GM19455 (cell line): ENCODE results near the gene TSSK3.

Experiments used
- ATAC-seq: cut with Tn5 transposase; IDR thresholded peaks from one replicate; pipeline ENCODE4 v1.9.1; 2021; ENCODE audit not compliant: unreplicated experiment

TSSK3 gene

GRCh38 chr1:32361674-32362473, 465 bp upstream of the TSSK3 start:
- no peak for ATAC-seq

GRCh38 chr1:32363713-32364112, 1.4 kb downstream of the TSSK3 start:
- ATAC-seq = no peak

- ATAC-seq = no peak
Observed at GRCh38 chr1:32364836-32365235, 2.5 kb downstream of the TSSK3 start.

- ATAC-seq = no peak
Observed at GRCh38 chr1:32365445-32365844, 3.1 kb downstream of the TSSK3 start.

- no peak for ATAC-seq
Observed at GRCh38 chr1:32367912-32368635, 5.7 kb downstream of the TSSK3 start.

GRCh38 chr1:32372149-32372756, 9.9 kb downstream of the TSSK3 start:
- no peak for ATAC-seq

GRCh38 chr1:32373996-32374592, 11.8 kb downstream of the TSSK3 start:
- no peak for ATAC-seq

- no peak for ATAC-seq
Observed at GRCh38 chr1:32376199-32376598, 13.9 kb downstream of the TSSK3 start.

GRCh38 chr1:32377541-32378220, 15.3 kb downstream of the TSSK3 start:
- ATAC-seq = no peak

- ATAC-seq = no peak
Observed at GRCh38 chr1:32380057-32380456, 17.7 kb downstream of the TSSK3 start.

GRCh38 chr1:32386676-32387392, 24.5 kb downstream of the TSSK3 start:
- ATAC-seq = no peak

GRCh38 chr1:32388641-32389040, 26.3 kb downstream of the TSSK3 start:
- ATAC-seq = no peak

GRCh38 chr1:32390904-32391870, 28.8 kb downstream of the TSSK3 start:
- ATAC-seq = no peak

GRCh38 chr1:32392325-32392724, 30.0 kb downstream of the TSSK3 start:
- no peak for ATAC-seq

GRCh38 chr1:32393136-32393535, 30.8 kb downstream of the TSSK3 start:
- ATAC-seq = no peak

GRCh38 chr1:32393832-32394140, 31.4 kb downstream of the TSSK3 start:
- peak; percentile 20 for ATAC-seq

GRCh38 chr1:32394141-32394889, 32.0 kb downstream of the TSSK3 start, which contains the start of gene BSDC1:
Gene BSDC1 (minus strand): TSS chr1:32394441. CDS start chr1:32394414, 27 bp downstream.
- ATAC-seq = peak; percentile 96

GRCh38 chr1:32394890-32395432, 32.6 kb downstream of the TSSK3 start:
- no peak for ATAC-seq
